ENCODE measurements around the gene CDH1.
"Not testable (repeated sequence)": the region's sequence is repeated elsewhere in the genome, so short reads cannot be mapped to it uniquely, and the experiment has no call there.

CDH1 gene

DNA sequence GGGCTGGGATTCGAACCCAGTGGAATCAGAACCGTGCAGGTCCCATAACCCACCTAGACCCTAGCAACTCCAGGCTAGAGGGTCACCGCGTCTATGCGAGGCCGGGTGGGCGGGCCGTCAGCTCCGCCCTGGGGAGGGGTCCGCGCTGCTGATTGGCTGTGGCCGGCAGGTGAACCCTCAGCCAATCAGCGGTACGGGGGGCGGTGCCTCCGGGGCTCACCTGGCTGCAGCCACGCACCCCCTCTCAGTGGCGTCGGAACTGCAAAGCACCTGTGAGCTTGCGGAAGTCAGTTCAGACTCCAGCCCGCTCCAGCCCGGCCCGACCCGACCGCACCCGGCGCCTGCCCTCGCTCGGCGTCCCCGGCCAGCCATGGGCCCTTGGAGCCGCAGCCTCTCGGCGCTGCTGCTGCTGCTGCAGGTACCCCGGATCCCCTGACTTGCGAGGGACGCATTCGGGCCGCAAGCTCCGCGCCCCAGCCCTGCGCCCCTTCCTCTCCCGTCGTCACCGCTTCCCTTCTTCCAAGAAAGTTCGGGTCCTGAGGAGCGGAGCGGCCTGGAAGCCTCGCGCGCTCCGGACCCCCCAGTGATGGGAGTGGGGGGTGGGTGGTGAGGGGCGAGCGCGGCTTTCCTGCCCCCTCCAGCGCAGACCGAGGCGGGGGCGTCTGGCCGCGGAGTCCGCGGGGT lies at the start of gene CDH1:
Gene CDH1 (plus strand): TSS at position 247 of the 684 bp plus-strand sequence. CDS start 124 bp downstream, at position 371.
- in situ Hi-C loops (cut with HindIII; ENCODE audit: low pct_ligation_motif_present, low pct_unique_long_range_greater_than_20kb, low sequenced_read_pairs), result no loop called here
- peak; percentile 15 for DNase-seq

DNA sequence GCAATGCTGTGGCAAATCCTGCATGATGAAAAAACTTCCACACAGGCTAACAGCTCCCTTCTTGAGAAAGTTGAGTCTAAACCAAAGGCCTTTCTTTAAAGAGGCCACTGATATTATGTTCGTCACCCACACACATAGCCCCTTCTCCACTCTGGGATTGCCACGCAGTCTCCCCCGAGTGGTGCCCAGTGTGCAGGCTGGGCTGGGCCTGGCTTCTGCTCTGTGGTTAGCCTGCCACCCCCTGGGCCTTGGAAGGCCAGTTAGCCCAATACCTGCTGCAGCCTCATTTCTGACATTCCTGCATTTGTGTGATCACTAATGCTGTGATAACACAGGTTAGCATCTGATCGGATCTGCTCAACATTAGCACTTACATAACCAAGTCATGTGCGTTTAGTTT lies 47.2 kb upstream of the CDH1 start:
- DNase-seq, result no peak
- in situ Hi-C loops (cut with HindIII; ENCODE audit: low pct_ligation_motif_present, low pct_unique_long_range_greater_than_20kb, low sequenced_read_pairs), result no loop called here

DNA sequence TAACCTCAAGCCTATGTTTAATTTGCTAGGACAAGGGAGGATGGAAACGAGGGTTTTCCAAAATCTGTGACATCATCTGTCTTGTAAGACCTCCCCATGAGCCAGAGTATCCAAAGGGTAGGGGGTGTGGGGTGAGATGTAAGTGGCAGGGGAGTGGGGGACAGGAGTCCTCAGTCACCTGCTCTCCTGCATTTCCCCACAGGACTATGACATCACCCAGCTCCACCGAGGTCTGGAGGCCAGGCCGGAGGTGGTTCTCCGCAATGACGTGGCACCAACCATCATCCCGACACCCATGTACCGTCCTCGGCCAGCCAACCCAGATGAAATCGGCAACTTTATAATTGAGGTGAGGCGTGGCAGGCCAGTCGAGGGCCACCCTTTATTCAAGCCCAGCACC lies 41.5 kb upstream of the CDH1 start:
- in situ Hi-C loops (cut with HindIII; ENCODE audit: low pct_ligation_motif_present, low pct_unique_long_range_greater_than_20kb, low sequenced_read_pairs), result no loop called here
- DNase-seq, result no peak

DNA sequence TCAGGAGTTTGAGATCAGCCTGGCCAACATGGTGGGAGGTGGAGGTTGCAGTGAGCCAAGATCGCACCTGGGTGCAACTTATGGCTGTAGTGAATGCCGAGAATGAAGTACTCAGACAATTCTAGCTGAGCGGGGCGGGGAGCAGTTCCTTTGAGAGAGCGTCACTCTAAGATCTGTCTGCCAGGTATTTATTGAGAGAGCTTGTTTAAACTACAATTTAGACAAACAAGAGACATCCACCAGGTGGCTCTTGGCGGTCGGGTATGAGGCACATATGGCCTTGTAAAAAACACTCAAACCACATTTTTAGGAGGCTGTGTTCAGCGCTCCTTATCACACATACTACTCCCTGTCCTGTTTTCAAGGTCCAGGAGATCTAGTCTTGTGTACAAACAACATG lies 40.6 kb upstream of the CDH1 start:
- in situ Hi-C loops (cut with HindIII; ENCODE audit: low pct_ligation_motif_present, low pct_unique_long_range_greater_than_20kb, low sequenced_read_pairs), result no loop called here
- DNase-seq, result no peak

DNA sequence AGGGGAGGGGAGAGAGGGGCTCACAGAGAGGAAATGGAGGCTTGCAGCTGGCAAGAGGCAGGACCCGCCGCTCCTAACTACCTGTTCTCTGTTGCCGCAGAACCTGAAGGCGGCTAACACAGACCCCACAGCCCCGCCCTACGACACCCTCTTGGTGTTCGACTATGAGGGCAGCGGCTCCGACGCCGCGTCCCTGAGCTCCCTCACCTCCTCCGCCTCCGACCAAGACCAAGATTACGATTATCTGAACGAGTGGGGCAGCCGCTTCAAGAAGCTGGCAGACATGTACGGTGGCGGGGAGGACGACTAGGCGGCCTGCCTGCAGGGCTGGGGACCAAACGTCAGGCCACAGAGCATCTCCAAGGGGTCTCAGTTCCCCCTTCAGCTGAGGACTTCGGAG lies 39.0 kb upstream of the CDH1 start:
- DNase-seq, result no peak
- in situ Hi-C loops (cut with HindIII; ENCODE audit: low pct_ligation_motif_present, low pct_unique_long_range_greater_than_20kb, low sequenced_read_pairs), result no loop called here

DNA sequence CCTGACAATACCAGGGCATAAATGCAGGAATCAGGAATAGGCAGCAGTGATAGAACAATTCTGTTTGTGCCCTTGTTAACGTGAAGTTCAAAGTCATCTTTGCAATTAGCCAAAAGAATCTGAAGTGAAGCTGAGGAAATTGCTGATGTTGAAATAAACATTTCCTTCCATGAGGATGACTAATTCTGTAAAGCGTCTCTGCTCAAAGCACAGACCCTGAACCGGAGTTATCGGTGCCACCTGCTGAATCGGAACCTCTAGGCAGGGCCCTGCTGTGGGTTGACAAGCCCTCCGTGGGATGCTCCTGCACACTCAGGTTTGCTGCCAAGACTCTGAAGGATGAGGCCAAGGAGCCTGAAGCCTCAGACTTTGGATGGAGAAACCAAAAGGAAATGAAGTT lies 37.0 kb upstream of the CDH1 start:
- in situ Hi-C loops (cut with HindIII; ENCODE audit: low pct_ligation_motif_present, low pct_unique_long_range_greater_than_20kb, low sequenced_read_pairs), result no loop called here
- no peak for DNase-seq

DNA sequence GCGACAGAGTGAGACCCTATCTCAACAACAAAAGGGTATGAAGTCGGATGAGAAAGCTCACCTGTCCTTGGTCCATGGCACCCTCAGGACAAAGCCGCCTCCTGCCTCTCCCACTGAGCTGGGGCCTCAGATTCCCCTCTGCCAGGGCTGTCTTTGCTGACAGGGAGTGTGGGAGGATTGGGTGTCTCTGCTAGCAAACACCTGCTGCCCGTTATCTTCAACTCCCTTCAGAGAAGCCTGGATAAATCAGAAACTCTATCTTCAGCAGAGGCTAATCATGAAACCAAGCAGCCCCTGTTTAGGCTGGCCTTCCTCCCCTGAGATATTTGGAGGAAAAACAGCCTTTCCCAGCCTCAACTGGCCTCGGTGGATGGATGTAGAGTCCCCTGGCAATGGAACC lies 36.3 kb upstream of the CDH1 start:
- no peak for DNase-seq
- in situ Hi-C loops (cut with HindIII; ENCODE audit: low pct_ligation_motif_present, low pct_unique_long_range_greater_than_20kb, low sequenced_read_pairs), result no loop called here

DNA sequence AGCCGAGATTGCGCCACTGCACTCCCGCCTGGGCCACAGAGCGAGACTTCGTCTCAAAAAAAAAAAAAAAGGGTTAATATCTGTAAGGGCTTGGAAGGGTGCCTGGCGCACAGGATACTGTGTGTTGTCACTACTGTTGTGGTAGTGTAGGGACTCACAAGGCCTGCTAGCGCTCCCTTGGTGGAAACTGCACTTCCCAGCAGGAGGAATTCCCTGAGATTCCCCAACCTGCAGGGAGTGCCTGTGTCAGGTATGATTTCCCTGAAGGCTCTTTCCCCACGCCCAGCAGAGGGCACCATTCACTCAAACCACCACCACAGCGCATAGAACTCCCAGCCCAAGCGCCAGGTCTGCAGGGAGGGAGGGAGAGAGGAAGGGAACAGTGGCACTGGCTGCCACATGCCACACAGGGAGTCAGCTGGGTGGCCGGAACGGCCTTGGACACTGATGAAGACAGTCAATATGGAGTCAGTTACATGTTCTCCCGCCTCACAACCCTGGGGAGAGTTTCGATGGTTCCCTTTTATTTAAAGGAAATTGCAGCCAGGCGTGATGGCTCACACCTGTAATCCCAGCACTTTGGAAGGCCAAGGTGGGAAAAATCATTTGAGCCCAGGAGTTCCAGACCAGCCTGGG lies 32.7 kb upstream of the CDH1 start:
- in situ Hi-C loops (cut with HindIII; ENCODE audit: low pct_ligation_motif_present, low pct_unique_long_range_greater_than_20kb, low sequenced_read_pairs), result no loop called here

DNA sequence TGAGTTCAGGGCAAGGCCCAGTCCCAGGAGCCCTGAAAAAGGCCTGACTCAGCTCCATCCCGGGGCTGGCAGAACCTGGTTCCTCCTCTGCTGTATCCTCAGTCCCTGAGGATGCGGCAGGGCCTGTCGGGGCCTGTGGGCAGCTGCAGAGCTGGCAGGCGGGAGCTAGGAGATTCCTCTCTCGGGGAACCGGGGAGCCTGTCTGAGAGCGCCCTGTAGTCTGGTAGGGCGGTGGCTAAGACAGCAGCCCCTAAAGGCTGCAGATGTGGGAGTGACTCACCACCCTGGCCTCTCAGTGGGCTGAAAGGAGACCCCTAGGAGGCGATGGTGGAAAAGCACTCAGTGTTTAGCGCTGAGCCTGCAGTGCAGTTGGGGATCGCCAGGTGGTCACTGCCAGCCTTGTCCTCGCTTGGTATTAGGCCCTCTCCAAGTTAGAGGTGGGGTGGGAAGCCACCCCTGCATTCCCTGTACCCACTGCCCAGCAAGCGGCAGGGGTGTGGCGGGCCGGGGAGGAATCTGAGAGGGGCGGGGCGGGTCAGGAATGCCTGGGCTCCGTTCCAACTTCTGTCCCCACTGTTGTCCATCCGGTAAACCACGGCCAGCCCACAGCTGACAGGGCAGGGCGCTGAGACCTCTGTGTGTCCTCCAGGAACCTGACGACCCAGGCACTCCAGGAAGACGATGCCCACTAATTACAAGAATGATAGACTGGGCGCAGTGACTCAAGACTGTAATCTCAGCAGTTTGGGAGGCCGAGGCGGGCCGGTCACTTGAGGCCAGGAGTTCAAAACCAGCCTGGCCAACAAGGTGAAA lies 29.5 kb upstream of the CDH1 start:
- DNase-seq, result peak; percentile 86
- in situ Hi-C loops (cut with HindIII; ENCODE audit: low pct_ligation_motif_present, low pct_unique_long_range_greater_than_20kb, low sequenced_read_pairs), result no loop called here

More for the DNA sequence above, 32.7 kb upstream of the CDH1 start:
- peak; percentile 86 for DNase-seq

DNA sequence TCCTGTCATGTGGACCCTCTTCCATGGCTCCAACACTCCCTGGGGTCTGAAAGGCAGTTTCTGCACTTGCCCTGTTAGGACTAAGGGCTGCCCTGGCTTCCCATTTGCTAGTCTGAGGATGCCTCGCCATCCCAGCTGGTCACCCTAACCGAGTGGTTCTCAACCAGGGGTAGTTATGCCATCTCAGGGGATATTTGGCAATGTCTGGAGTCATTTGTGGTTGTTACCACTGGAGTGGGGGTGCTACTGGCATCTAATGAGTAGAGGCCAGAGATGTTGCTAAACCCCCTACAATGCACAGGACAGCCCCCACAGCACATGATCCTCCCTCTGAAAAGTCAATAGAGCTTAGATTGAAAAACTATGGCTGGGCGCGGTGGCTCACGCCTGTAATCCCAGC lies 26.9 kb upstream of the CDH1 start:
- no peak for DNase-seq
- in situ Hi-C loops (cut with HindIII; ENCODE audit: low pct_ligation_motif_present, low pct_unique_long_range_greater_than_20kb, low sequenced_read_pairs), result no loop called here

DNA sequence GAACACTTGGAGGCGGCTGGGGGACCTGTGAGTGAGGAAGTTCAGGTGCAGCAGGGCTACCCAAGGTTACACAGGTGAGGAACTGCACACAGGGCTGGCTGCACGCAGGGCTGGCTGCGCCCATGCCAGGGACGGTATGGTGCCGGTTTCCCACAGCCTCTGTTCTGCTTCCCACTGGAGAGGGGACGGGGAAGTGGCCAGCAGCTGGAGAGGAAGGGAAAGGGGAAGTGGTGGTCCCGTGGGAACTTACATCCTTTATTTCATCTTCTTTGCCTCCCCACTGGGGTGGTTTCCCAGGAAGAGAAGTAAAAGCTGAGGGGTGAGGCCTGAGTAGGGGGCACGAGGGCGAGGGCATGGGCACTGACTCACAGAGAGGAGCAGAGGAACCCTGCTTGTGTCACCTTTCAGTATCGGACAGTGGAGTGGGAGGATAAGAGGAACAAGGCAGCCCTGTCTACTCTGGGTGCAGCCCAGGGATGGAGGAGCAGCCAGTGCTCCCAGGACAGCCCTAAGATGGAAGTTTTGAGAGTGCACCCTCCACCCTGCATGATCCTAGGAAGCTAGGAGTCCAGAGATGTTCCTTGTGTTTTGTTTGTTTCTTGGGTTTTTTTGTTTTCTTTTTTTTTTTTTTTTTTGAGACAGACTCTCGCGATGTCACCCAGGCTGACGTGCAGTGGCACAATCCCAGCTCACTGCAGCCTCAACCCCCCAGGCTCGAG lies 25.5 kb upstream of the CDH1 start:
- DNase-seq, result no peak
- in situ Hi-C loops (cut with HindIII; ENCODE audit: low pct_ligation_motif_present, low pct_unique_long_range_greater_than_20kb, low sequenced_read_pairs), result no loop called here

DNA sequence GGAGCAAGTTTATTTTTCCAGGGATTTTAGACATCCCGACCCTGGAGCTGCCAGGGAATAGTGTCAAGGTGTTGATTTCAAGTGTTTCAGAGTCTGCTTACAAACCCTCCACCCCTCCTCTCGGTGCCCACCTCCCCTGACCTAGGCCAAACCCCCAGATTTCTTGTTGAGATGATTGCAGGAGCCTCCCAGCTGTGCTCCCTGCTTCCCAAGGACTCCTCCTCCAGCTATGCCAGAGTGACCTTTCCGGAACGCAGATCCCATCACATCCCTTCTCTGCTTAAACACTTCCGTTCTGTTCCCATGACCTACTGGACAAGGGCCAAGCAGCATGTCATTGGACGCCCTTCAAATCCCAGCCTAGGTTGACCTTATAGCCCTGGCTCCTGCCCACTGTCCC lies 23.7 kb upstream of the CDH1 start:
- DNase-seq, result no peak
- in situ Hi-C loops (cut with HindIII; ENCODE audit: low pct_ligation_motif_present, low pct_unique_long_range_greater_than_20kb, low sequenced_read_pairs), result no loop called here

DNA sequence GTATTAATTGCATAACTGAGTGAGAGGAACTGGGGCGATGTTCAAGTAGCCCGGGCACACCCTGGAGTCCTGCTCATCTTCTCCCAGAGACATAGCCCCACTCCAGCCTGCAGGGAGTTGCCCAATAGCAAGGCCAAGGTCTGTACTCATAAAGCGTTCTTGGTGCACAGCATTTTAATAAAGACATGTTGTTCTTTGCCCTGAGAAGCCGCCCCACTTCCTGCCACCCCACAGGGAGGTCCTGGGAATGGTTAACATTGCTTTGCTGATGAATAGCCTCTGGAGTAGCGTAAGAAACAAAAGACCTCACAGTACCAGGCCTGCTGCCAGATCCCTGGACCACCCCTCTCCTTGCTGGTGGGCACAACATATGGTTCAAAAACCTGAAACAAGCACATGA lies 21.6 kb upstream of the CDH1 start:
- no peak for DNase-seq
- in situ Hi-C loops (cut with HindIII; ENCODE audit: low pct_ligation_motif_present, low pct_unique_long_range_greater_than_20kb, low sequenced_read_pairs), result no loop called here

DNA sequence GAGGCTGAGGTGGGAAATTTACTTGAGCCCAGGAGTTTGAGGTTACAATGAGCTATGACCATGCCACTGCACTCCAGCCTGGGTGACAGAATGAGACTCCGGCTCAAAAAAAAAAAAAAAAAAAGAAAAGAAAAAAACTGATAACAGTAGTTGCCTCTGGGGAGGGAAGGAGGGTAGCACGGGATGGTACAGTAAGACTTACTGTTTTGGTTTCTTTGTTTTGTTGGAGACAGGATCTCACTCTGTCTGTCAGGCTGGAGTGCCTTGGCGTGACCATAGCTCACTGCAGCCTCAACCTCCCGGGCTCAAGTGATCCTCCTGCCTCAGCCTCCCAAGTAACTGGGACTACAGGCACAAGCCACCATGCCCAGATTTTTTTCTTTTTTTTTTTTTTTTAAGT lies 20.6 kb upstream of the CDH1 start:
- DNase-seq; in situ Hi-C loops (cut with HindIII; ENCODE audit: low pct_ligation_motif_present, low pct_unique_long_range_greater_than_20kb, low sequenced_read_pairs): not testable (repeated sequence)

DNA sequence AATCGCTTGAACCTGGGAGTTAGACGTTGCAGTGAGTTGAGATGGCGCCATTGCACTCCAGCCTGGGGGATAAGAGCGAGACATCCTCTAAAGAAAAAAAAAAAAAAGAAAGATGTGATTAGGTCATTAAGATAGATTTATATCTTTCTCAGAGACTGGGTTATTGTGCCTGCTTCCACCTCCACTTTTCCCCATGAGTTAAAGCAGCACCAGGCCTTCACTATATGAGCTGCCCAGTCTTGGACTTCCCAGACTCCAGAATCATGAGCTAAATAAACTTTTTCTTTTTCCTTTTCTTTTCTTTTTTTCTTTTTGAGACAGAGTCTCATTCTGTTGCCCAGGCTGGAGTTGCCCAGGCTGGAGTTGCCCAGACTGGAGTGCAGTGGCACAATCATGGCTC lies 19.4 kb upstream of the CDH1 start:
- in situ Hi-C loops (cut with HindIII; ENCODE audit: low pct_ligation_motif_present, low pct_unique_long_range_greater_than_20kb, low sequenced_read_pairs), result no loop called here
- DNase-seq, result no peak

DNA sequence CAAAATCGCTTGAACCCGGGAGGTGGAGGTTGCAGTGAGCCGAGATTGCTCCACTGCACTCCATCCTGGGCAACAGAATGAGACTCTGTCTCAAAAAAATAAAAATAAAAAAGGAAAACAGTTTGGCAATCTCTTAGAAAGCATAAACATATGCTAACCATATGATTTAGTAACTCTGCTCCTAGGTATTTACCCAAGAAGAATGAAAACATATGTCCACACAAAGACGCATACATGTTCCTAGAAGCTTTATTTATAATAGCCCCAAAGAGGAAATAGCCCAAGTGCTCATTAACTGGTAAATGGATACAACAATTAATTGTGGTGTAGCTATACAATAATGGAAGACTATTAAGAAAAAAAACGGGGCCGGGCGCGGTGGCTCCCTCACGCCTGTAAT lies 18.5 kb upstream of the CDH1 start:
- in situ Hi-C loops (cut with HindIII; ENCODE audit: low pct_ligation_motif_present, low pct_unique_long_range_greater_than_20kb, low sequenced_read_pairs), result no loop called here
- DNase-seq, result no peak

DNA sequence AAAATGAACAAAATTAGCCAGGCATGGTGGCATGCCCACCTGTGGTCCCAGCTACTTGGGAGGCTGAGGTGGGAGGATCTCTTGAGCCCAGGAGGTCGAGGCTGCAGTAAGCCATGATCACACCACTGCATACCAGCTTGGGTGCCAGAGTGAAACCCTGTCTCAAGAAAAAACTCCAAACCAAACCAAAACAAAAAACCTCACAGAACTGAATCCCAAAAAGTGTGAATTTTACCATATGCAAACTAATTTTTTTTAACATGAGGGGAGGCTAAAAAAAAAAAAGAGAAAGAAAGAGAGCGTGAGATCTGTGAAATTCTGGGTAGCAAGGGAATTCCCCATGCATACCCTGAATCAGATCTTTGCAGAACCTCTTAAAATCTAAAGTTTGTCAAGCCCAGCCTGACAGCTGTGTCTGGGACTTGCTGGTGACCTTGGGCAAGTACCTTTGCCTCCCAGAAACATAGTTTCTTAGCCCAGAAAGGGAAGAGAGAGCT lies 17.1 kb upstream of the CDH1 start:
- DNase-seq, result no peak
- in situ Hi-C loops (cut with HindIII; ENCODE audit: low pct_ligation_motif_present, low pct_unique_long_range_greater_than_20kb, low sequenced_read_pairs), result no loop called here

DNA sequence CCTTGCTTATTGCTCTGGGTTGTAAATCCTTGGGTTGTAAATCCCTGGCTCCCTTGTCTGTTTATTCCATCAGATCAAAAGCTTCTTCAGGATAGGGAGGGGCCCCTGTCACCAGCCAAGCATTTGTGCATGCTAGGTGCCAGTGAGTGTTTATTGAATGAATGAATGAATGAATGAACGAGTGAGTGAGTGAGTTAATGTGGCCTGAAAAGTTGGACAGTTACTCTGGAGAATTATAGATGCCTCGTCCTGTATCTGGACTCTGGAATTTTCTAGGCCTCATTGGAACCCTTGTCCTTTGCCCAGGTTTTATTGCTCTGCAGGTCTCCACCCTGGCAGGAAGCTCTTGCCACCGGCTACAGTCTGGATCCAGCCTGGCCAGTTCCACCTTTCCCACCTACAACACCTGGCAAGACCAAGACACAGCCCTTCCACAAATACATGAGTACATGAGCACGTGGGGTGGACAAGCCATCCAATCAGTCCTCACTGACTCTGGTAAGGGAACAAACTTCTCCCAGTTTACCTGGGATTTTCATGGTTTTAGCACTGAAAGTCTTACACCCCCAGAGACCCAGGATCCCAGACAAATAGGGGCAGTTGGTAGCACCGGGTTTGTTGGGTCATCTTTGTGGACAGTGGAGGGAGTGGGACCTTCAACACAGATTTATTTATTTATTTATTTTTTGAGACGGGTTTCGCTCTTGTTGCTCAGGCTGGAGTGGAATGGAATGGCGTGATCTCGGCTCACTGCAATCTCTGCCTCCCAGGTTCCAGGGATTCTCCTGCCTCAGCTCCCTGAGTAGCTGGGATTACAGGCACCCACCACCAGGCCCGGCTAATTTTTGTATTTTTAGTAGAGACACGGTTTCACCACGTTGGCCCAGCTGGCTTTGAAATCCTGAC lies 14.7 kb upstream of the CDH1 start:
- in situ Hi-C loops (cut with HindIII; ENCODE audit: low pct_ligation_motif_present, low pct_unique_long_range_greater_than_20kb, low sequenced_read_pairs), result no loop called here
- no peak for DNase-seq
